HG03135 (cell line): ENCODE results near the gene ESF1.

Experiments
- ATAC-seq: cut with Tn5 transposase; IDR thresholded peaks from one replicate; pipeline ENCODE4 v1.9.1; 2021; ENCODE audit warnings: mild to moderate bottlenecking, moderate library complexity; ENCODE audit not compliant: unreplicated experiment

ESF1 gene

DNA sequence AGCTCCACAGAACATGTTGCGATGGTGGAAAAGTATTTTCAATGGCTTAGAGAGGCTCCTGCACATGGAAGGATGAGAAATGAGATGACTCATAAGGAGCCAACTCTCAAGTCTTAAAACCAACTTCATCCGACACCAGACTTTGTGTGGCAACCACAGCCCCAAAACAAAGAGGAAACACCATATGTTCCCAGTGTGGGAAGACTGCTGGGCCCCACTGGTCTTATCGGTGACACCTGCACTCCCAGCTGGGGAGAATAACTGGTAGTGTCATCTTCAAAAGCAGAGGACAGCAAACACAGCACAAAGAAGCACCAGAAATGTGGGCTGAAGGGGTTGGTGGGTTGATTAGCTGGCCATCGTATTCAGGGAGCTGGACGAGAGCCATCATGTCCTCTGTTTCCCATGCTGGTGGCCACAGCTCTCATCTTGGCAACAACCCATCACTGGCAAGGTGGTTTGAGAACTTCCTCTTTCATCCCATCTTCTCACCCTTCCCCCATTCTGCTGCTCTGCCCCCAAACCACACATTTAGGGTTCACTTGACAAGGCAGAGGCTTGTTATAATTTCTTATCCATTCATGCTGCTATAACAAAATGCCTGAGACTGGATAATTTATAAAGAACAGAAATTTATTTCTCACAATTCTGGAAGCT, 100.0 kb downstream of the ESF1 start:
- peak; percentile 58 for ATAC-seq

DNA sequence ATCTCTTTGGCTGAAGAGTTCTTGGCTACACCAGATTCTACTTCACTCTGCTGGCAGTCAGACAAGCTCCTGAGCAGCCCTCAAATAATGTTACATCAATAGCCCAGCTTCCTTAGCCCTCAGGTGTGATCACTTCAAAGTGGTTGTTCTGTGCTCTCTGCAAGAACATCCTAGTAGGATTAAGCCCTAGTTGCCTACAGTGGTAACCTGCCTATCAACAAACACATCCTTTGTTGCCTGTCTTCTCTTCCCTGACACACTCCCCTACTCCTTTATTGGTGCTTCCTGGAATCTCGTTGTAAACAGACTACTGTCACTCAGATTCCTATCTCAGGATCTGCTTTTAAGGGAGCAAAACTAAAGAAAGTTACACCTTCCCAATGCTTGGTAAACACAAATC, 100.9 kb downstream of the ESF1 start:
- ATAC-seq = no peak

DNA sequence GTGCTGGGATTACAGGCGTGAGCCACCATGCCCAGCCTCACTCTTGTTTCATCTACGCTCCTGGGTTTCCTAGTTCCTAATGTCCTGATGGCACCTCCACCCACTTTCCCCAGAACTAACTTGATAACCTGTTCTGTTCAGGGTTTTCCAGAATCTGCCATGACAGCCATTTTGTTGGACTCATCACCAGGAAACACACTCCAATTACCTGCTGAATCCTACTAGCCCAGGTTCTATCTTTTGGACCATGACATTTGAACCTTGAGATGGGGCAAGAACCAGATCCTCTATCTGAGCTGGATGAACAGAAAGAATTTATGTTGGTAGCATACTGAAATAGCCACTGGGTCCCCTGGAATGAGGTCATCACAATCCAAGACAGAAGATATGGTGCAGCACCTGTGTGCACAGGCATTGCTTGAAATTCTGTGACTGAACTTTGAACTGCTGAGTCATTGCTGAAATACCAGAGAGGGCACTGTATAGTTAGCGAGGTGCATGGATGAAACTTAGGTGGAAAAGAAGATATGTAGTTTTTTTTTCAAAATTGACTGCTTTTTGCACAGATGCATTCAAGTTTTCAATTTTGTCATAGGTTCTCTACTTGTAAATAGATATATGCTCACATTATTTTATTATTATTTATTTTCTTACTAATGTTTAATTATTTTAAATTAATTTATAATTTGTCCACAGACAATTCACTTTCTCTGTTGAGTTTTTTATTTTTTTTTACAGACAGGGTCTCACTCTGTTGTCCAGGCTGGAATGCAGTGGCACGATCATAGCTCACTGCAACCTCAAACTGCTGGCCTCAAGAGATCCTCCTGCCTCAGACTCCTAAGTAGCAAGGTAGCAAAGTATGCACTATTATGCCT, 103.2 kb downstream of the ESF1 start:
- ATAC-seq = peak; percentile 69

- no peak for ATAC-seq
Observed at GRCh38 chr20:13678944-13679343, 105.8 kb downstream of the ESF1 start.

GRCh38 chr20:13677241-13677640, 107.5 kb downstream of the ESF1 start:
- no peak for ATAC-seq

GRCh38 chr20:13676682-13677081, 108.0 kb downstream of the ESF1 start:
- ATAC-seq = no peak

DNA sequence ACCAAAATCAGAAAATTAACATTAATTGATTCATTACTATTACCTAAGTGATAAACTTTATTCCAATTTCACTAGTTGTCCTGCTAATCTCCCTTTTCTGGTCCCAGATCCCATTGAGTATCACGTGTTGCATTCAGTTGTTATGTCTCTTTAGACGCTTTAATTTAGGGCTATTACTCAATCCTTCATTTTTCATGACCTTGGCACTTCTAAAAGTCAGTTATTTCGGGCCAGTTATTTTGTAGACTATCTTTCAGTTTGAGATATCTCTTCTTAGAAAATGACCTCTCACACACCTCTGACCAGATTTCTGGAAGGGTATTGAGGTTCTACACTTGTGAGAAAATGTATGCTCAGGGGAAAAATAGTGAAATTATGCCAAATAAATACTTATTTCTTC, 112.0 kb downstream of the ESF1 start:
- no peak for ATAC-seq

GRCh38 chr20:13671916-13672378, 112.8 kb downstream of the ESF1 start:
- no peak for ATAC-seq

DNA sequence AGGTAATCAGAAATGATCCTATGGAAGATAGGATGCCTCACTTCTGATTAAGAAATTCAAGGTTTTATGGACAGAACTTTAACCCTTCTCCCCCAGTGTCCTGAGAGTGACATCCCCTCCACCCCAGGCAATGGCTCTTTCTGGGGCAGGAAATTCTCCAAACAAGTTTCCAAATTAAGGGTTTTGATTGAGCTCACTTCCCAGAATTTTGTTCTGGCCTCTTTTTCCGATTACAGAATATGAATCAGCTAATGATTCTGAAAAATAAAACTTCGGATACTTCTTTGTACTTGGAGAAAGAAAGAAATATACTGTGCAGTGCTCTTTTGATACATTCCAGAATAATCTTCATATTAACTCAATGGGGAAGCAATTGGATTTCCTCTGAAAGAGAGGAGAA, 113.2 kb downstream of the ESF1 start:
- no peak for ATAC-seq

- no peak for ATAC-seq
Observed at GRCh38 chr20:13670160-13670559, 114.6 kb downstream of the ESF1 start.

DNA sequence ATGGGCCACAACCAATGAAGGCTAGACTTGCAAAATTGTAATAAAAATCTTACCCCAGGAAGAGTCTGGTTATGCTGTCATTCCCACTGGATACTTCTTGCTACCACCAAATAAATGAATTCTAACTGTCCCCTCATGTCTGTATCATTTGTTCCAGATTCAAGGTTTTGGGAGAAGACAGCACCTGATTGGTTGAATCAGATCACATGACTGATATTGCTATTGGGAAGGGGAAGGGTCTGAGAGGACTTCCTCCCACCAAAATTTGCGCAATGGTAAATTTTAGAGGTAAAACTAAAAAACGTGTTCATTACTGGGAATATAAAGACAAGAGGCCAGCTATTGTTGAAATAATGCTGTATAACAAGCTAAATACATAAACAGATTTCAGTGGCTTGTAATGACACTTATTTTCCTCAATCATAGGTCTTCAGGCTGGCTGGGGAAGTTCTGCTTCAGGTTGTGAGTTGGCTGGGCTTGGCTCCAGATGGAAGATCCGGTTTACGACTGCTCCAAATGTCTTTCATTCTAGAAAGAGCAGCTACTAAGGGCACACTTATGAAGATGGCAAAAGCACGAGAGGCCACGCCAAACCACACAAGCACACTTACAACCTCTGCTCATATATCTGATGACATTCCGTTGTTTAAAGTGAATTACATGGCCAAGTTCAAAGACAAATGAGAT, 118.9 kb downstream of the ESF1 start:
- no peak for ATAC-seq
